ENCODE results near the gene C3orf80. TPM values are rescaled to one million over a fixed set of nuclear protein-coding genes. Genes with fewer than 3 reads are reported as not detected.

Gene C3orf80
- total RNA-seq, 1 donor from 2014 or later: not detected

- Mint-ChIP-seq H3K36me3 (ENCODE audit: low read depth) (no peaks in the 10 kb centered on the region), H3K27me3 (peaks cover 2% of the 10 kb centered on the region), H3K27ac (no peak overlapping the region), H3K9me3 (no peaks in the 10 kb centered on the region), H3K4me3 (no peak overlapping the region), H3K4me1 (no peaks in the 10 kb centered on the region)
- no peak for TF ChIP-seq CTCF (IDR thresholded peaks at IDR 0.05)
- intact Hi-C loops (cut with micrococcal nuclease): no loop called here
- DNase-seq: no peak
- POLR2A ChIA-PET: no interaction called here
- no peak for ATAC-seq (ENCODE audit: low read depth)
- CTCF ChIA-PET: no interaction called here
Observed at GRCh38 chr3:160193644-160194192, 31.5 kb upstream of the C3orf80 start.

- Mint-ChIP-seq H3K4me1 (no peaks in the 10 kb centered on the region), H3K9me3 (no peaks in the 10 kb centered on the region), H3K4me3 (no peak overlapping the region), H3K27ac (no peak overlapping the region), H3K27me3 (no peaks in the 10 kb centered on the region), H3K36me3 (ENCODE audit: low read depth) (no peaks in the 10 kb centered on the region)
- POLR2A ChIA-PET: no interaction called here
- no peak for TF ChIP-seq CTCF (IDR thresholded peaks at IDR 0.05)
- CTCF ChIA-PET: no interaction called here
- DNase-seq (no peak), ATAC-seq (ENCODE audit: low read depth) (no peak)
- intact Hi-C loops (cut with micrococcal nuclease): no loop called here
Observed at GRCh38 chr3:160194438-160194837, 30.8 kb upstream of the C3orf80 start.

- intact Hi-C loops (cut with micrococcal nuclease): no loop called here
- no peak for TF ChIP-seq CTCF (IDR thresholded peaks at IDR 0.05)
- CTCF ChIA-PET: no interaction called here
- Mint-ChIP-seq H3K36me3 (ENCODE audit: low read depth) (no peaks in the 10 kb centered on the region), H3K27me3 (no peaks in the 10 kb centered on the region), H3K4me1 (no peaks in the 10 kb centered on the region), H3K9me3 (no peaks in the 10 kb centered on the region), H3K4me3 (no peak overlapping the region), H3K27ac (no peak overlapping the region)
- DNase-seq (no peak), ATAC-seq (ENCODE audit: low read depth) (no peak)
- POLR2A ChIA-PET: no interaction called here
Observed at GRCh38 chr3:160195106-160195505, 30.1 kb upstream of the C3orf80 start.

- no peak overlapping the region for H3K4me3 Mint-ChIP-seq
- intact Hi-C loops (cut with micrococcal nuclease): no loop called here
- H3K27ac Mint-ChIP-seq: no peak overlapping the region
- H3K9me3 Mint-ChIP-seq: no peaks in the 10 kb centered on the region
- no peak for ATAC-seq (ENCODE audit: low read depth)
- H3K36me3 Mint-ChIP-seq (ENCODE audit: low read depth): no peaks in the 10 kb centered on the region
- H3K27me3 Mint-ChIP-seq: no peaks in the 10 kb centered on the region
- DNase-seq: no peak
- TF ChIP-seq CTCF (IDR thresholded peaks at IDR 0.05): no peak
- H3K4me1 Mint-ChIP-seq: no peaks in the 10 kb centered on the region
- ChIA-PET POLR2A (interaction anchor here (0.6 kb wide), 1 partner anchor 214 kb away, joined by 4 read pairs; no protein-coding TSS in a partner anchor), CTCF (no interaction called here)
Observed at GRCh38 chr3:160196511-160197104, 28.6 kb upstream of the C3orf80 start.

- Mint-ChIP-seq H3K9me3 (no peaks in the 10 kb centered on the region), H3K27me3 (no peaks in the 10 kb centered on the region), H3K4me1 (no peaks in the 10 kb centered on the region), H3K36me3 (ENCODE audit: low read depth) (no peaks in the 10 kb centered on the region), H3K4me3 (no peak overlapping the region), H3K27ac (no peak overlapping the region)
- CTCF ChIA-PET: no interaction called here
- POLR2A ChIA-PET: no interaction called here
- intact Hi-C loops (cut with micrococcal nuclease): no loop called here
- DNase-seq (no peak), ATAC-seq (ENCODE audit: low read depth) (no peak)
- no peak for TF ChIP-seq CTCF (IDR thresholded peaks at IDR 0.05)
Observed at GRCh38 chr3:160199108-160199507, 26.1 kb upstream of the C3orf80 start.
